ENCODE data around the gene CETN1.

The CETN1 gene

DNA sequence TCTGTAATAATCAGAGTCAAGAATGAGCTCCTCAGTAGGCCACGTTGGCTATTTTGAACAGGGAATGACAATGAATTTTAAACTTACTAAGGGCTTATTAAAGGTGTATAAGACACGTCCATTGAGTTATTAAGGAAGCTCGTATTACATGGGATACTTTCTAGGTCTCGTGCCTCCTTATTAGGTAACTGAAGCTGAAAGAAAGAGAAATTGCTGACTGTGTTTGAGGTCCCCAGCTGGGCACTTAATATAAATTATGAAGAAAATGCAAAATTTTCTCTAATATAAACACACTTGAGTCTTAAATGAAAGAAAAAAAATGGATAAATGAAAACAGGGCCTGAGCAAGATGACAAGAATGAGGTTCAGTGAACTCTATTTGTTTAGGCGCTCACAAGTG, 38.4 kb downstream of the CETN1 start:
- in situ Hi-C loops (cut with MboI; ENCODE audit: low sequenced_read_pairs), result loop anchor here (5.0 kb wide), 1 partner anchor 331 kb away; no protein-coding TSS in a partner anchor

GRCh38 chr18:621291-622043, 41.3 kb downstream of the CETN1 start:
- in situ Hi-C loops (cut with MboI; ENCODE audit: low sequenced_read_pairs), result no loop called here

- in situ Hi-C loops (cut with MboI; ENCODE audit: low sequenced_read_pairs), result no loop called here
Measured at GRCh38 chr18:622289-622688, 42.1 kb downstream of the CETN1 start.

- in situ Hi-C loops (cut with MboI; ENCODE audit: low sequenced_read_pairs), result no loop called here
Measured at GRCh38 chr18:623761-624620, 43.8 kb downstream of the CETN1 start.

DNA sequence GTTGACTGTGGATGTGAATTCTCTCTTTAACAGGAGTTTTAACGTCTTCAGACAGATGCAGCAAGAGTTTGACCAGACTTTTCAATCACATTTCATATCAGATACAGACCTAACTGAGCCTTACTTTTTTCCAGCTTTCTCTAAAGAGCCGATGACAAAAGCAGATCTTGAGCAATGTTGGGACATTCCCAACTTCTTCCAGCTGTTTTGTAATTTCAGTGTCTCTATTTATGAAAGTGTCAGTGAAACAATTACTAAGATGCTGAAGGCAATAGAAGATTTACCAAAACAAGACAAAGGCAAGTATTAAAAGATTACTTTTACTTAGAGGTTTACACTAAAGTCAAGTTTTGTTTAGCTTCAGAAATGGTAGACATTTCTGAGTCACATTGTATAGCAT, 47.1 kb downstream of the CETN1 start:
- in situ Hi-C loops (cut with MboI; ENCODE audit: low sequenced_read_pairs), result loop anchor here (25.0 kb wide), 1 partner anchor 210 kb away; no protein-coding TSS in a partner anchor

GRCh38 chr18:629269-630150, 49.3 kb downstream of the CETN1 start:
- in situ Hi-C loops (cut with MboI; ENCODE audit: low sequenced_read_pairs), result loop anchor here (25.0 kb wide), 1 partner anchor 208 kb away; no protein-coding TSS in a partner anchor

DNA sequence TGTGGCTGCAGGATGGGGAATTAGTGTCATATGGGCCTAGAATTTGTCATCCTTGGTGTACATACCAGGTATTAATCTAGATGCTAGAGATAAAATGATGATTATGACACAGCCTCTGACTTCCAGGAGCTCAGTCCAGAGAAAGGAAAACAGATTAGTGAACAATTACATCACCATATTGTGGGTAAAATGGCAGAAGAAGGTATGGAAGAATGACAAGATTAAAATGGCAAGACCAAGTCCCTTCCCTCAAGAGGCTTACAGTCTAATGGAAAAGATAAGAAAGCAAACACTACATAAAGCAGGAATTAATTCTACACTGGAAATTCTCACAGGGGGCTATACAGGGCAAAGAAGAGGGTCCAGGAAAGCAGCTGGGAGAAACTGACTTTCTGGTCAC, 51.4 kb downstream of the CETN1 start:
- in situ Hi-C loops (cut with MboI; ENCODE audit: low sequenced_read_pairs), result loop anchor here (25.0 kb wide), 1 partner anchor 206 kb away; no protein-coding TSS in a partner anchor

All from HL-60/S4 treated with retinoic acid at 250 ng/mL for 4 days and 3 days (cell line).